ES-I3 (cell line): ENCODE data around the gene FBLN2.

ENCODE experiments used
- H3K36me3 ChIP-seq: 2 replicates; pipeline ENCODE4 v1.6.1; 2013; ENCODE audit warnings: mild to moderate bottlenecking, low read length, control low read depth, moderate library complexity; ENCODE audit not compliant: insufficient read depth
- H3K4me1 ChIP-seq: 2 replicates; pipeline ENCODE4 v1.6.1; 2013; ENCODE audit warnings: mild to moderate bottlenecking, control low read depth, low read length; ENCODE audit not compliant: insufficient read depth
- H3K9ac ChIP-seq: 2 replicates; pipeline ENCODE4 v1.6.1; 2013; ENCODE audit warnings: low read depth, mild to moderate bottlenecking, low read length, moderate library complexity
- H3K9me3 ChIP-seq: 2 replicates; pipeline ENCODE4 v1.6.1; 2013; ENCODE audit warnings: mild to moderate bottlenecking, low read length, moderate library complexity; ENCODE audit not compliant: control insufficient read depth, insufficient read depth

FBLN2 gene

DNA sequence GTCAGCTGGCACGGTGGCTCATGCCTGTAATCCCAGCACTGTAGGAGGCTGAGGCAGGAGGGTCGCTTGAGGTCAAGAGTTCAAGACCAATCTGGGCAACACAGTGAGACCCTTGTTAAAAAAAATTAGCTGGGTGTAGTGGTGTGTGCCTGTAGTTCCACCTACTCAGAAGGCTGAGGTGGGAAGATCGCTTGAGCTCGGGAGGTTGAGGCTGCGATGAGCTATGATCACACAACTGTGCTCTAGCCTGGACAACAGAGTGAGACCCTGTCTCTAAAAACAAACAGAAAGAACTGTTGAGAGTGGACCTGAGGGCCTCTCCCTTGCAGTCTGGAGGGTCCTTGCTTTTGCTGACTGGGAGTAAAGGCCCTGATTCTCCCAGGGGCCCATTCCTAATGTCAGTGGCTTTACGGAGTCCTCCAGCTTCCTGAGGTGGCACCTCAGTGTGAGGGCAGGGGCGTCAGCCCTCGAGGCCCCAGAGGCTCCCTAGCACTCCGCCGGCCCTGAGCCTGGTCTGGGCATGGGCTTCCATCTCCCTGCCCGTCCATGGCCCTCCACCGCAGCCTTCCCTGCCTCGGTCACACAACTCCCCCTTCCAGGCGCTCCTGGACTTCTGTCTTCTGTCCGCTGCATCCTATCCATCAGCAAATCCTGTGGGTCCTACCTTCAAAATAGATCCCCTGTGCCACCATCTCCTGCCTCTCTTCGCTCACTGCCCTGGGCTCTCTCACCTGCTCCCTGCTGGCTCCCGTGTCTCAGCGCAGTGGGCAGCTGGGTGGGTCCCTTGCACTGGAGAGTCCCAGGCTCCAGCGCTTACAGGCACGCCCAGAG lies 19.0 kb downstream of the FBLN2 start:
- H3K9me3 ChIP-seq = no peaks in the 10 kb centered on the region
- no peak overlapping the region for H3K9ac ChIP-seq
- peaks cover 14% of the 10 kb centered on the region for H3K4me1 ChIP-seq
- no peaks in the 10 kb centered on the region; the same call in 1 of the 2 replicates for H3K36me3 ChIP-seq

DNA sequence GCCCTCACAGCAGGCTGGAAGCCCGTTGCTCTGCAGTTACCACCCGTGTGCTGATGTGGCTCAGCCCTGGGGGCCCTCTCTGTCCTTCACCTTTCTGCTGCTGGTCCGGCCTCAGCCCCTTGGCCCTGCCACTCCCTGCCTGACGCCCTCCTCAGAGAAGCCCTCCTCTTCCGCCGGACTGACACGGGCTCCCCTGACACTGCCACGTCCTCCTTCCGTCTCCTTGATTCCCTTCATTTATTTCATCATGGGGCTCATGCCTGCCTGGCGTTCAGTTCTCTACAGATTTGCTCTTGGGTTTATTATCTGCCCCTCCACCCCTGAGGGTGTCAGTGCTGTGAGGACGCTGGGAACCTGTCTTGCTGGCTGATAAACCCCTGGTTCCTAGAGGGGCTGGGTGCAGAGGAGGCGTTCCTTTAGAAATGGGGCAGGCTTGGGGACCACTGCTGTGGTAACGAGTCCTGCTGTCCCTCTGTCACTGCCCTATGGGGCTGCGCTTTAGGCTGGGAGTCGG lies 19.6 kb downstream of the FBLN2 start:
- Histone ChIP-seq H3K4me1 (peaks cover 14% of the 10 kb centered on the region), H3K9me3 (no peaks in the 10 kb centered on the region), H3K9ac (no peak overlapping the region), H3K36me3 (no peaks in the 10 kb centered on the region; the same call in 1 of the 2 replicates)

DNA sequence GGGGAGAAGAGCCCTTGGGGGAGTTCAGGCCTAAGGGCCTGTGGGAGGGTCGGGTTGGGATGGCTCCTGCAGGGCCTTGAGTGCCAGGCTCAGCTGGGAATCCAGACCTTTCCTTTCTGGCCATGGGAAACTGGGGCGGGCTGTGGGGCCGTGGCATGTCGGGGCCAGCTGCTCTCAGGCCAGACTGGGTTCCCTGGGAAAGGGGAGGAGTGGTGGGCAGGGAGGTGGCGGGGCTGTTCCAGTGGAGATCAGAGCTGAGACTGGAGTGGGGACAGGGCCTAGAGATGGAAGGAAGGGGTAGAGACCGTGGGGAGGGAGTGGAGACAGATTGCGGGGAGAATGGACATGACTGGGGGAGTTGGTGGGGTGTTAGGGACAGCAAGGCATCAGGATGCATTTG lies 20.3 kb downstream of the FBLN2 start:
- peaks cover 18% of the 10 kb centered on the region for H3K4me1 ChIP-seq
- H3K36me3 ChIP-seq = no peaks in the 10 kb centered on the region; the same call in 1 of the 2 replicates
- H3K9ac ChIP-seq = no peak overlapping the region
- H3K9me3 ChIP-seq = no peaks in the 10 kb centered on the region

DNA sequence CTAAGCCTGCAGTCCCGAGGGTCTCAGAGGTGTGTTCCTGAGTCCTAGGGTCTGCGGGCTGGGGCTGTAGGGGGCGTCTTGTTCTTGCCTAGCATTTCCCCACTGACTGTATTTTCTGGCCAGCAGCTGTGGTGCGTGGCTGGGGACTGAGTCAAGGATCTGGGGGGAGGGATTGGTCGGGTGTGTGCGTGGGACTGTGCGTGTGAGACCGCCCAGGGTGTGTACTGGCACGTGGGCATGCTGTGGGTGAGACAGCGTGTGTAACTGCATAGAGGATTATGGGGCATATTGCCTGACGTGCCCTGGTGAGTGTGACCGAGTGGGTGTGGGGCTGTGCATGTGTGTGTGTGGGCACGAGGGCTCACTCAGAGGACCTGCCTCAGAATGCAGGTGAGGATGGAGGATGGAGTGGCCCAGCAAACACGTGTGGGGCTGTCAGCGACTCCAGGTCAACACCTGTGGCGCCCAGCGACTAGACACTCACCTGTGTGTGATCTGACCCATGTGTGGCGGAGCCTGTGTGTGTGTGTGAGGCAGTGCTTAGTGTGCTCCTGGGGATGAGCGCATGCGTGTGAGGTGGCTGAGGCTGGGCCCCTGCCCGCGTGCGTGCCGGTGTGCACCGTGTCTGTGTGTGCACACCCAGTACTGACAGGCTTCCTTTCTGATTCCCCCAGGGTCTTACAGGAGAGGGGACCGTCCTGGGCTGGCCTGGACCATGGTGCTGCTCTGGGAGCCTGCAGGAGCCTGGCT lies 20.9 kb downstream of the FBLN2 start:
- H3K36me3 ChIP-seq = no peaks in the 10 kb centered on the region; the same call in 1 of the 2 replicates
- H3K9me3 ChIP-seq = no peaks in the 10 kb centered on the region
- H3K4me1 ChIP-seq = peaks cover 19% of the 10 kb centered on the region; the same call in 1 of the 2 replicates
- no peak overlapping the region for H3K9ac ChIP-seq

DNA sequence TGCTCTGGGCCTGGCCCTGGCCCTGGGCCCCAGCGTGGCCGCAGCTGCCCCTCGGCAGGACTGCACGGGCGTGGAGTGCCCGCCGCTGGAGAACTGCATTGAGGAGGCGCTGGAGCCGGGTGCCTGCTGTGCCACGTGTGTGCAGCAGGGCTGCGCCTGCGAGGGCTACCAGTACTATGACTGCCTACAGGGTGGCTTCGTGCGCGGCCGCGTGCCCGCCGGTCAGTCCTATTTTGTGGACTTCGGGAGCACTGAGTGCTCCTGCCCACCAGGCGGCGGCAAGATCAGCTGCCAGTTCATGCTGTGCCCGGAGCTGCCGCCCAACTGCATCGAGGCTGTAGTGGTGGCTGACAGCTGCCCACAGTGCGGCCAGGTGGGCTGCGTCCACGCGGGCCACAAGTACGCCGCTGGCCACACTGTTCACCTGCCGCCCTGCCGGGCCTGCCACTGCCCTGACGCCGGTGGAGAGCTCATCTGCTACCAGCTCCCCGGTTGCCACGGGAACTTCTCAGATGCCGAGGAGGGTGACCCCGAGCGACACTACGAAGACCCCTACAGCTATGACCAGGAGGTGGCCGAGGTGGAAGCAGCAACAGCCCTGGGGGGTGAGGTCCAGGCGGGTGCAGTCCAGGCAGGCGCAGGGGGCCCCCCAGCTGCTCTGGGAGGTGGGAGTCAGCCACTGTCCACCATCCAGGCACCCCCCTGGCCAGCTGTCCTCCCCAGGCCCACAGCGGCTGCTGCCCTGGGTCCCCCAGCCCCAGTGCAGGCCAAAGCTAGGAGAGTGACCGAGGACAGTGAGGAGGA lies 21.7 kb downstream of the FBLN2 start:
- H3K9ac ChIP-seq = no peak overlapping the region
- no peaks in the 10 kb centered on the region; the same call in 1 of the 2 replicates for H3K36me3 ChIP-seq
- peaks cover 19% of the 10 kb centered on the region; the same call in 1 of the 2 replicates for H3K4me1 ChIP-seq
- H3K9me3 ChIP-seq = no peaks in the 10 kb centered on the region

DNA sequence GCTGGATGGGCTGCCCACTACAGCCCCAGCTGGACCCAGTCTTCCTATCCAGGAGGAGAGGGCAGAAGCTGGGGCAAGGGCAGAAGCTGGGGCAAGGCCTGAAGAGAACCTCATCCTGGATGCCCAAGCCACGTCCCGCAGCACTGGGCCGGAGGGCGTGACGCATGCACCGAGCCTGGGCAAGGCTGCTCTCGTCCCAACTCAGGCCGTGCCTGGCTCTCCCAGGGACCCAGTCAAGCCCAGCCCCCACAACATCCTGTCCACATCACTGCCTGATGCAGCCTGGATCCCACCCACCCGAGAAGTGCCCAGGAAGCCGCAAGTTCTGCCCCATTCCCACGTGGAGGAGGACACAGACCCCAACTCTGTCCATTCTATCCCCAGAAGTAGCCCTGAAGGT lies 22.3 kb downstream of the FBLN2 start:
- Histone ChIP-seq H3K9ac (no peak overlapping the region), H3K9me3 (no peaks in the 10 kb centered on the region), H3K36me3 (no peaks in the 10 kb centered on the region; the same call in 1 of the 2 replicates), H3K4me1 (peaks cover 25% of the 10 kb centered on the region)

DNA sequence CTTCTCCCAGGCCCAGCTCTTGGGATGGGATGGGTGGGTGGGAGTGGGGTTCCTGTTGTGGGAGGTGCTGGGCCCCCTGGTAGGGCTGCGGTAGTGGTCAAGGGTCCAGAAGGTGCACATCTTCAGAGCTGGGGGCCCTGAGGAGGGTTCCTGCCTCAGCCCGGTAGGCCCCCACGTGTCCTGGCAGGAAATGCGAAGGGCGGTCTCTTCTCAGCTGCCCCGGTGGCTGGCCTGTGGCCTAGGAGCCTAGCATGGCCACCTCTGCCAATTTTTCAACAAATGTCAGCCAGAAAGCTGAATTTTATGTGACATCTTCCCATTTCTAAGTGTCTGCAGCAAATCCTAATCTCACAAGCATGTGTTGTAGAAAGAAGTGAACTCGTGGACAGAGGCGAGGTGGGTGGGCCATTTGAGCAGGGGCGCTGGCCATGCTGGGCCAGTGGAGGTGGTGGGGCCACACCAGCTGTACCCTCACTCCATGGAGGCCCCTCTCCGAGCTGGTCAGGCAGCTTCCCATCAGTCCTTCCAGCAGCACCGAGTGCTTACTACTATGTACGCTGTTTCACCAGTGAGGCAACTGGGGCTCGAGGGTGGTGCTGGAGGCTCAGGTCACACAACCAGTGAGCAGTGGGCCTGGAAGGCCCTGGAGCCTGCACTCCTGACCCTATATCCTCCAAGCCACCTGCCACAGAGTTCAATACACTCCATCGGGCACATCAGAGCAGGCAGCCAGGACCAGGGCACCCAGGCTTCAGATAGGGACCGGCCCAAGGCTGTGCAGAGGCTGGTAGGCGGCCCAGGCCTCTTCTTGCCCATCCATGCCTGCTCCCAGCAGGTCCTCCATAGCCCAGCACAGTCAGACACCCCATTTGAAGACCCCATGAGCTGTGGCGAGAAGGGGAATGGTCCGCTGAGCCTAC lies 23.2 kb downstream of the FBLN2 start:
- Histone ChIP-seq H3K4me1 (peaks cover 26% of the 10 kb centered on the region), H3K9me3 (no peaks in the 10 kb centered on the region), H3K36me3 (no peaks in the 10 kb centered on the region; the same call in 1 of the 2 replicates), H3K9ac (no peak overlapping the region)

DNA sequence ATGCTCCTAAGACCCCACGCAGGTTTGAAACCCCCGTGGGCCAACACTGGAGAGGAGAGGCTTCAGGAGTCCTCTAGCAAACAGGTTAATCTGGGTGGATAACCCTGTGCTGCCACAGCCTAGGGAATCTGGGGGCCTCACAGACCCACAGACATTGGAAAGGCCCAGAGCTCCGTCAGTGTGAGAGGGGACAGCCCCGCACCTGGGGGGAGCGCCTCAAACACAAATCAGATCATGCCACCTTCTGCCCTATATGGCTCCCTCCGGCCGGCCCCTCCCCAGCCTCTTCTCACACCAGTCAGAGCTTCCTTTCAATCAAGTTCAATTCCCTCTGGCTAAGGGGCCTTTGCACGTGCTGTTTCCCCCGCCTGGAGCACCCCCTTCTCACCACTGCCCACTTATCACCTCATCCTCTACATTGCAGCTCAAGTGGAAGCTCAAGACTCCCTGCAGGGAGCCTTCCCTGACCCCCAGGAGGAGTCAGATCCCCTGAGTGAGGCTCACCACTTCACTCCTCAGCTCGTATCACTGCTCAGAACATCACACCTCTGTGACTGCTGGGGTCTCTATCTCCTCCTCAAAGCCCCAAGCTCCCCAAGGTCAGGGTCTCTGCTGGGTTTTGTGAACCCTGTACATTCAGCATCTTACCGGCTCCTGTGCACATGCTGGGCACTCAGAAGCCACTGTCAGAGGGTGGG lies 24.1 kb downstream of the FBLN2 start:
- Histone ChIP-seq H3K36me3 (no peaks in the 10 kb centered on the region; the same call in 1 of the 2 replicates), H3K4me1 (peaks cover 26% of the 10 kb centered on the region), H3K9ac (no peak overlapping the region)

DNA sequence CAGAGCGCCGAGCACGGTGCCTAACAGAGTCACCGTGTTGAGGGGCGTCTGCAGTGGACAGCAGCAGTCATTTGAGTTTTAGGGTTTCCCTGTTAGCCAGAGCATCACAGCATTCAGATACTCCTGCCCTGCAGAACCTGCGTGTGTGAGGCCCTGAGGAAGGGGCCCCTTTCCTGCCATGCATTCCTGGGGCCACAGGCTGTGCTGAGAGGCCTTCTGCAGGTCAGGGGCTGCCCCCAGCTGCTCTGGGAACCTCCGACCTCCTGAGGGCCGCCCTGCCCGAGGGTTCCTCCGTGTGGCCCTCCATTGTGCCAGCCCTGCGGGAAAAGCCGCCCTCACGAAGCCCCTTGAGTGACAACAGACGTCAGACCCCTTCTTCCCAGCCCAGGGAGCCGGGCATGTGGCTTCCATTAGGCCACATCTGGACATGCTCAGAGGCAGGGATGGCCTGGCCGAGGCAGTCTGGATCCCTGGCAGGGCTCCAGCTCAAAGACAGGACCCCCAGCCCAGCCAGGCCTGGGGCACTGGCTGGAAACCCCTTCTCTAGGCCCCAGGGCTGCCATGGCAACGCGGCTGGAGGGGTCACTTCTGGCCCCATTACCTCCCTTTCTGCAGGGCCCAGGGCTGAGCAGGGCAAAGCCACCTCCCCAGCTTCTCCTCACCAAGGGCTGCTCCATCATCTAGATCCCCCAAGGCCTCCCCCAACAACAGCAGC lies 25.3 kb downstream of the FBLN2 start:
- Histone ChIP-seq H3K36me3 (no peaks in the 10 kb centered on the region; the same call in 1 of the 2 replicates), H3K9ac (no peak overlapping the region), H3K9me3 (no peaks in the 10 kb centered on the region), H3K4me1 (peaks cover 26% of the 10 kb centered on the region)

More for the DNA sequence above, 24.1 kb downstream of the FBLN2 start:
- no peaks in the 10 kb centered on the region for H3K9me3 ChIP-seq

DNA sequence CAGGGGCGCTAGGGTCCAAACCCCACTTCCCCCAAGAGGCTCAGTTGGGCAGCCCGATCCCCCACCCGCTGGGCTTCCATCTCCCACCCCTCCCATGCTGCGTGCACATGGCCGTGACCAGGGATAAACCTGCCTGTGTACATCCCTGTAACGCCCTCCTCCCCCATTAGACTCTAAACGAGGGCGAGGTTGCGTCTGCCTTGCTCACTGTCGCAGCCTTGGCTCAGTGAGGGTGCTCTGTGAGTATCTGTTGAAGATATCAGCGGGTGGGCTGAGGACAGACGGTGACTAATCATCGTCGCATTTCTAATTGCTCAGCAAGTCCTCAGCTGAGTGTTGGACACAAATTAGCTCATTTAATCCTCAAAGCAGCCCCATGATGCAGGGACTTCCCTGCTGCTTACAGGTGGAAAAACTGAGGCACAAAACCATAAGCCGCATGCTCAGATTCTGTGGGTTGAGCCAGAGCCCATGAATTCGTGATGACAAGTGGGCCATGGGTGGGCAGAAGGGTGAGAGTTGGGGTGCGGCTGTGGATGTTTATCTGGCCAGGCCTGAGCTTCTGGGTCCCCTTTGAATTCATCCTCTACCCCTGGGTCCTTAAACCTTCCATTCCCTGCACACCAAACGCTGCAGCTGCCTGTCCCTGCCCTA lies 26.0 kb downstream of the FBLN2 start:
- no peaks in the 10 kb centered on the region for H3K9me3 ChIP-seq
- H3K4me1 ChIP-seq = peaks cover 26% of the 10 kb centered on the region
- H3K9ac ChIP-seq = no peak overlapping the region
- H3K36me3 ChIP-seq = no peaks in the 10 kb centered on the region; the same call in 1 of the 2 replicates

DNA sequence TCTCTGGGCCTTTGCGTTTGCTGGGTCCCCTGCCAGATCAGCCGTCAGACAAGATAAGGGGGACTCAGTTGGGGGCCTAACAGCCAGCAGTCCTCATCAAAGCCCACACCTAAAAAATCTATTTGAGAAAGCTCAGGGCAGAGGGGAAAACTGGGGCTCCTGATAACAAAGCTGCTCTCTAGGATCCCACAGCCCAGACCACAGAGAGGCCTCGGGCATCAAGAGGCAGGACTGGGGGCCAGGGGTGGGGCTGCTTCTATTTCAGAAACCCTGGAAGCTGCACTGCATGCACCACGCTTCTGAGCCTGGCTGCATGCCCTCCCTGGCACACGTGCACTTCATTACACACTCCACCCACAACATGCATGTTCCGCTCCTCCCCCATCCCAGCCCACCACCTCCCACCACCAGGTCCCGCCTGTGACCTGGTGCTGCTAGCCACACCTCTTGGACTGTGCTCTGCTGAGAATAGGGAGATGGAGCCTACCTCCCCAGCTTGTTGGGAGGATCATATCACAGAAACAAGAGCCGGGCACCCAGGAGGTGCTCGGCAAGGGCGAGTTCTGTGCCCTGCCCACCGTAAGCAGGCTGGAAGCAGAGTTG lies 26.6 kb downstream of the FBLN2 start:
- Histone ChIP-seq H3K9me3 (no peaks in the 10 kb centered on the region), H3K4me1 (peaks cover 26% of the 10 kb centered on the region), H3K9ac (no peak overlapping the region), H3K36me3 (no peaks in the 10 kb centered on the region; the same call in 1 of the 2 replicates)
